RPMI7951 (cell line): ENCODE results near the gene NLRP11. TPM values are rescaled to one million over a fixed set of nuclear protein-coding genes. Genes with fewer than 3 reads are reported as not detected.
A peak's percentile ranks its signal among the peaks of the same experiment; 100 is the strongest.
"Not testable (repeated sequence)": the region's sequence is repeated elsewhere in the genome, so short reads cannot be mapped to it uniquely, and the experiment has no call there.

ENCODE experiments used
- DNase-seq: peaks from one replicate; pipeline ENCODE4 v3.0.0-alpha.2; 2012; ENCODE audit warnings: low read depth
- total RNA-seq: library from RNA; depleted of rRNA; stranded (reverse); fragments of >200 nt; shearing (Covaris generic); gene quantifications from 2 replicates; pipeline ENCODE4 v1.2.3, GENCODE V29; 2014; rRNA removed

The NLRP11 gene
- total RNA-seq, 1 experiment from 2014 or later = 1.7 TPM

GRCh38 chr19:55778331-55778730 lies 53.5 kb downstream of the NLRP11 start:
- DNase-seq = no peak

DNA sequence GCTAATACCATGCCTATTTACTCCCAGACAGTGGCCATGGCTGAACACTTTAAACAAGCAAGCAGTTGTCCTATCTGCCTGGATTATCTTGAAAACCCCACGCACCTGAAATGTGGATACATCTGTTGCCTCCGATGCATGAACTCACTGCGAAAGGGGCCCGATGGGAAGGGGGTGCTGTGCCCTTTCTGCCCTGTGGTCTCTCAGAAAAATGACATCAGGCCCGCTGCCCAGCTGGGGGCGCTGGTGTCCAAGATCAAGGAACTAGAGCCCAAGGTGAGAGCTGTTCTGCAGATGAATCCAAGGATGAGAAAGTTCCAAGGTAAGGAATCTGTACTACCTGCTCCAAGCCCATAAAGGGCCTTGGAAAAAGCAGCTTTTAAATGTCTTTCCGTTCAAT lies 54.3 kb downstream of the NLRP11 start:
- peak; percentile 5 for DNase-seq

GRCh38 chr19:55769632-55770031 lies 62.2 kb downstream of the NLRP11 start:
- not testable (repeated sequence) for DNase-seq

DNA sequence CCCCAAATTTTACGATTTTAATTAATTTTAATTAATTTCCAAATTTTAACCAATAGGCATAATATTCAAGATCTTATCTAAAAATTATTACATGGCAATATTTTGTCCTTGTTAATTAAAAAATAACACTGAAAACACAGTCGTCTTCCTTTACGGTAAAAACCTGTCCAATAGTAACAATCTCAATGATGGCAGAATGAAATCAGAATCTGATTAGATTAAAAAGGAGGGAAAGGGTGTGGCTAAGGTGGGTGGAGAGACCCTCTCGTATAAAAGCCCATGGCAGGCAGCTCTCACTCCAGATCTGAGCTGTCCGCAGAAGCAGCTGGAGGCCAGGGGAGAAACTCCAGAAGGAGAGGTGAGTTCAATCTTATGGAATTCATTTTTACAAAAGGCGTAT lies 63.0 kb downstream of the NLRP11 start, which contains the start of gene RFPL4AL1:
Gene RFPL4AL1 (plus strand): TSS at position 301 of the 400 bp plus-strand sequence. CDS start 2,687 bp downstream, outside the sequence.
- not testable (repeated sequence) for DNase-seq

- no peak for DNase-seq
Measured at GRCh38 chr19:55766466-55766865, 65.3 kb downstream of the NLRP11 start.

GRCh38 chr19:55758797-55759196 lies 73.0 kb downstream of the NLRP11 start, which contains the start of gene RFPL4A:
Gene RFPL4A, plus strand, starts transcription at chr19:55759097. Its CDS starts 2,704 bp downstream, at chr19:55761801.
- DNase-seq = not testable (repeated sequence)

DNA sequence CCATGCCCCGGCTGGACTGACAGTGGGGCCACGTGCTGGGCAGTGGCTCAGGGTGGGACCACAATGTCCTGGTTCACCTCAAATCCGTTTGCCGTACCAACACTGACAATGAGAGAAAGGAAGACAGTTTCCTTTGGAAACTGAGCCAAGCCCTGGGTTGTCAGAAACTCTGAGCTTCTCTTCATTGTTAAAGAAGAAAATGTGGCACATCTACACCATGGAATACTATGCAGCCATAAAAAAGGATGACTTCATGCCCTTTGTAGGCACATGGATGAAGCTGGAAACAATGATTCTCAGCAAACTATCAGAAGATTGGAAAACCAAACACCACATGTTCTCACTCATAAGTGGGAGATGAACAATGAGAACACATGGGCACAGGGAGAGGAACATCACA lies 75.0 kb downstream of the NLRP11 start:
- not testable (repeated sequence) for DNase-seq

- DNase-seq = no peak
Measured at GRCh38 chr19:55753401-55753800, 78.4 kb downstream of the NLRP11 start.

GRCh38 chr19:55750715-55751114 lies 81.1 kb downstream of the NLRP11 start:
- no peak for DNase-seq

- no peak for DNase-seq
Measured at GRCh38 chr19:55738302-55738701, 93.5 kb downstream of the NLRP11 start, which contains the start of gene NLRP9. Gene NLRP9, minus strand, starts transcription at chr19:55738402. Its CDS starts 28 bp downstream, at chr19:55738374.

Other genes with a start within 250 kb of the NLRP11 start
- gene FIZ1, start 232.5 kb downstream of the NLRP11 start, total RNA-seq = 2.4 and 3.0 TPM in 2 replicates
- 14.7 and 16.9 TPM in 2 replicates for gene ZNF524, start 231.7 kb downstream of the NLRP11 start, total RNA-seq
- gene ZNF865, start 226.4 kb downstream of the NLRP11 start, total RNA-seq = 0.12 and 0.68 TPM in 2 replicates
- gene ZNF784, start 207.4 kb downstream of the NLRP11 start, total RNA-seq = 1.6 and 2.6 TPM in 2 replicates
- 11.3 and 12.9 TPM in 2 replicates for gene ZNF580, start 191.0 kb downstream of the NLRP11 start, total RNA-seq
- 13.5 and 13.7 TPM in 2 replicates for gene ZNF581, start 188.3 kb downstream of the NLRP11 start, total RNA-seq
- gene CCDC106, start 183.8 kb downstream of the NLRP11 start, total RNA-seq = 3.7 and 5.7 TPM in 2 replicates
- 80.3 and 108 TPM in 2 replicates for gene U2AF2, start 177.0 kb downstream of the NLRP11 start, total RNA-seq
- 26.0 and 46.4 TPM in 2 replicates for gene EPN1, start 156.8 kb downstream of the NLRP11 start, total RNA-seq
- gene NLRP9, start 93.6 kb downstream of the NLRP11 start, total RNA-seq = not detected in 2 replicates
- 0.24 TPM in 1 of 2 replicates, not detected in the other for gene RFPL4A, start 72.9 kb downstream of the NLRP11 start, total RNA-seq
- 0.20 TPM in 1 of 2 replicates, not detected in the other for gene RFPL4AL1, start 62.9 kb downstream of the NLRP11 start, total RNA-seq
- gene NLRP4, start 4.5 kb upstream of the NLRP11 start, total RNA-seq = not detected in 2 replicates
- not detected in 2 replicates for gene NLRP13, start 100.3 kb upstream of the NLRP11 start, total RNA-seq
- not detected in 2 replicates for gene NLRP8, start 115.8 kb upstream of the NLRP11 start, total RNA-seq
- gene NLRP5, start 154.8 kb upstream of the NLRP11 start, total RNA-seq = not detected in 2 replicates